VCaP (cell line): Measurements from ENCODE around the gene RNU6-1.
A peak's percentile ranks its signal among the peaks of the same experiment; 100 is the strongest.

Experiments used
- H3K27ac ChIP-seq: fragments of 450-650 bp; 2 replicates; pipeline ENCODE4 v1.5.1; 2017
- CTCF ChIP-seq: fragments of 450-650 bp; conservative IDR thresholded peaks from 2 replicates; pipeline ENCODE4 v1.5.1; 2017; ENCODE audit warnings: mild to moderate bottlenecking, moderate library complexity

The RNU6-1 gene

DNA sequence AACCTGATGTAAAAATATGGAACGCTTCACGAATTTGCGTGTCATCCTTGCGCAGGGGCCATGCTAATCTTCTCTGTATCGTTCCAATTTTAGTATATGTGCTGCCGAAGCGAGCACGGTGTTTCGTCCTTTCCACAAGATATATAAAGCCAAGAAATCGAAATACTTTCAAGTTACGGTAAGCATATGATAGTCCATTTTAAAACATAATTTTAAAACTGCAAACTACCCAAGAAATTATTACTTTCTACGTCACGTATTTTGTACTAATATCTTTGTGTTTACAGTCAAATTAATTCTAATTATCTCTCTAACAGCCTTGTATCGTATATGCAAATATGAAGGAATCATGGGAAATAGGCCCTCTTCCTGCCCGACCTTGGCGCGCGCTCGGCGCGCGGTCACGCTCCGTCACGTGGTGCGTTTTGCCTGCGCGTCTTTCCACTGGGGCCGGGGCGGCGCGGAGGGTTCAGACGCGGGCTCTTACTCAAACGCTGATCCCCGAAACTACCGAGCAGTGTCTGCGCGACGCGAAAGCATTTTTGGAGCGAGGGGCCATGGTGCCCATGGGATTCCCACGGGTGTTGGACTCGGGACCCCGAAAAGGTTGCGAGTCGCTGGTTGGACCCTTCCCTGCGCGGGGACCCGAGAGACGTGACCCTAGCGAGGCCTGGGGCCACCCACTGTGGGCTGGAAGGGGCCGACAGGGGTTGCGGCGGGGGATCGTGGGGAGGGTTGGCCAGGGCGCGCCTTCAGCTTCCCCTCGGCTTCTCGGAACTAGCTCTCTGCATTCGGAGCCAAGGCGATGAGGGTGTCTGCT lies at the start of gene RNU6-1:
Gene RNU6-1, minus strand, starts transcription at position 117 of the 820 bp plus-strand sequence.
- H3K27ac ChIP-seq: peak within 1 kb of the TSS; percentile 91

GRCh38 chr15:67887776-67888175 lies 47.9 kb upstream of the RNU6-1 start:
- peak overlapping the region; percentile 90; the same call in 1 of the 2 replicates for H3K27ac ChIP-seq
- no peak for TF ChIP-seq CTCF

More for the DNA sequence above, at the start of gene RNU6-1:
- TF ChIP-seq CTCF: no peak

DNA sequence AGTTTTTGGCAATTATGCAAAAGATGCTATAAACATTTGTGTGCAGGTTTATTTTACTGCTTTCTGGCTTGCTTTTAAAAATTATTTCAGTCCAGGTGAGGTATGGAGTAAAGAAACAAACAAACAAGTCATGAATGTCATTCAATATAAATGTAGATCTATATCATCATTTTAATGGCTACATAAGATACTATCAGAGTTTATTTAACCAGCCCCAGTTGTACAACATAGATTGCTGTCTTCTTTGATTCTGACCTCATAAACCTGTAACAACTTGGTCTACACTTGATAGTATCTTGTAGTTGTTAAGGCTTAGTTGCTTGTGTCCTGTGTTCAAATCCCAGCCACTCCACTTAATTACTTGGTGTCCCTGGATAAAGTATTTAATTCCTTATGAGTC lies 46.0 kb upstream of the RNU6-1 start:
- peak overlapping the region; percentile 90 for H3K27ac ChIP-seq
- TF ChIP-seq CTCF: no peak

- H3K27ac ChIP-seq: peak overlapping the region; percentile 90
- no peak for TF ChIP-seq CTCF
These were observed 45.3 kb upstream of the RNU6-1 start for GRCh38 chr15:67885175-67885523.

DNA sequence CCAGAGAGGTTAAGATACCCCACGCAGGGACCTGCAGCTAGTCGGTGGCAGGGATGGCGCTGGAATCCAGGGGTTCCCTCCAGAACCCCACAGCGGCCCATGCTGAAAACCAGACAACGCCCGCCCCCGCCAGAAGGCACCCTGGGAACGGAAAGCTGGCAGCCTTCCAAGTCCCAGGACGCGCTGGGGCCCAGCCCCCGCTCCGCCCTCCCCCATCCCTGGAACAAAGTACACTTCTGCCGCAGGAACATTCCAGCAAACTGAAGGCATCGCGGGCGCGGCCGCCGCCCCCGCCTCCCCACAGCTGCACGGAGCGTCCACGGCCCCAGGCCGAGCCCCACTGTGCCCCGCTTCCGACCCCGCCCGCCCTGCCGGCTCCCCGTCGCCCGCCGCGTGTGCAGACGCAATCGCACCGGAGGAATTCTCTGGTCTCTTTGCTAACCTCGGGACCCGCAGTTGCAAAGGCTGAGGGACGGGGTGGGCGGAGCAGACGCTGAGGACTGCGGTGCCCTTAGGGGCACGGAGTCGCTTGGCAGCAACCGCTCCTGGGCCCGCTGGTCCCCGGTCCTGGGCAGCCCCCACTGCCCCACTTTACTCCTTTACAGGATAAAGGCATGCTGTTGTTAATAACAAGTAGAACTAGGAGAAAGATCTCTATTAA lies 44.8 kb upstream of the RNU6-1 start:
- no peak for TF ChIP-seq CTCF
- H3K27ac ChIP-seq: peak overlapping the region; percentile 90

DNA sequence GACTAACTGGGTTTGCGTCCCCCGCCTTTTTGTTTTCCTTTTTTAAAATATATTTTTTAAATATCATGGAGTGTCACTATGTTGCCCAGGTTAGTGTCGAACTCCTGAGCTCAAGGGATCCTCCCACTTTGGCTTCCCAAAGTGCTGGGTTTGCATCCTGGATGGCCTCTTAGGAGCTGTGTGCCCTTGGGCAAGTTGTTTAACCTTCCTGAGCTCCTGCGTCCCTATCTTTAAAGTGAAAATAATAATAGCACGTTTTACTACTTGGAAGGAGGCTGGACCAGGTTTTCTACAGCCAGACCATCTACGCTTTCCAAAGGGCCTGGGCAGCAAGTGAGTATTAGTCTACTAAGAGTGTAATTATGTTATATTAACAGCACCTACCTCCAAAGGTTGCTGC lies 44.2 kb upstream of the RNU6-1 start:
- no peak for TF ChIP-seq CTCF
- H3K27ac ChIP-seq: peak overlapping the region; percentile 90

DNA sequence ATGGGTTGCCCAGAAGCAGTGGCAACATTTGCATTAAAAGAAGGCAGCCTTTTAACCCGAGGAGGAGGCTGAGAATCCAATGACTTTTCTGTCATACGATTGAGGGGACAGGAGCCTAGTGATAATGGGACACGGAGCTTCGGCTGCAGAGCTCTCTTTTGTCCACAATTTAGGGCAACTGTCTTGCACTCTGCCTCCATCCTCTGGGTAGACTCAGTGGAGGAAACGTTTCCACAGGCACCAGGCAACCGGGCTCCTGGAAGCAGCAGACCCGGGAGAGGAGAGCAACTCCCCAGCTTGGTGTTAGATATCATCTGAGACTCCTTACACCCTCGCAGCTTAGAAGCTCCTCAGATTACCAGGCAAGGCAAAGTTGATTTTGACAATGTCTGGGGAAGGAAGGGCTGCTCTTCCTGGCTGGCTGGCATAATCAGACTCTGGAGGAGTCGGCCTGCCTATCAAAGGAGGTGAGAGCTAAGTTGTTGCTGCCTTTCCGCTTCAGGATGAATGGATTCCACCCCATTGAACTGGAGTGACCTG lies 43.5 kb upstream of the RNU6-1 start:
- H3K27ac ChIP-seq: peak overlapping the region; percentile 90

More for the DNA sequence above, 43.5 kb upstream of the RNU6-1 start:
- TF ChIP-seq CTCF: no peak
